Measurements from ENCODE around the gene C16orf89. TPM values are rescaled to one million over a fixed set of nuclear protein-coding genes. Genes with fewer than 3 reads are reported as not detected.

The C16orf89 gene
- polyA plus RNA-seq, 1 donor = 0.39 TPM

DNA sequence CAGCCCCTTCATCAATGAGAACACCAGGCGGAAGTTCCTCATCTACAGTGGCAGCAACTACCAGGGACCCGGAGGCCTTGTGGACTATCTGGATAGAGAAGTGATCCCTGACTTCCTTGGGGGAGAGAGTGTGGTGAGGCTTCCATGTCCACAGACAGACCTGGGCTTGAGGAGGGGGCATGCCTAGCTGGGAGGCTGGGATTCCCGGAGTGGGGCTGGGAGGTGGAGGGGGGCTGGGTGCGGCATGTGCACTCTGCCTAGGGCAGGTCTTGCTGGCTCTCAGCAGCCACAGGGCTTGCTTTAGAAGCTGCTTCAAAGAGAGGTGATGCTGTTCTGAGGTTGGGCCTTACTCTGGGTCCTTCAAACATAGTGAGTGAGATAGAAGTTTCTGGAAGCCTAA lies 59.8 kb downstream of the C16orf89 start:
- DNase-seq (ENCODE audit: low read depth) = no peak

DNA sequence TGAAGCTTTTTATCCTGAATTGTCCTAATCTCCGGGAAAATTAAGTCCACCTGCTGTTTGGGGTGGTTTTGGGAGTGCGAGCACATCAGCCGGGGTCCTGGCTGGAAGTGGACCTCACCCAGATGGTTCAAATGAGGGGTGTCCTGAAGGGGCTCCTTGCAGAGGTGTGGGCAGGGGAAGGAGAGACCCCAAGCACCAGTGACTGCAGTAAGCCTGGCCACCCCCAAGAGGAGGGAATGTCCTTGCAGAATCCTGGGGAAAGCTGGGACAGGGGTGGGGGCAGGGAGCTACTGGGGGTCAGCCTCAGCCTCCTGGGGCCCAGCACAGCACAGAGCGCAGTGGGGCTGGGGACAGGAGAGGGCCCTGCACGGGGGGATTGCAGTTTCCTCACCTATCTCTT lies 61.4 kb downstream of the C16orf89 start:
- DNase-seq (ENCODE audit: low read depth) = no peak

GRCh38 chr16:5003828-5004227 lies 61.9 kb downstream of the C16orf89 start:
- DNase-seq (ENCODE audit: low read depth) = no peak

DNA sequence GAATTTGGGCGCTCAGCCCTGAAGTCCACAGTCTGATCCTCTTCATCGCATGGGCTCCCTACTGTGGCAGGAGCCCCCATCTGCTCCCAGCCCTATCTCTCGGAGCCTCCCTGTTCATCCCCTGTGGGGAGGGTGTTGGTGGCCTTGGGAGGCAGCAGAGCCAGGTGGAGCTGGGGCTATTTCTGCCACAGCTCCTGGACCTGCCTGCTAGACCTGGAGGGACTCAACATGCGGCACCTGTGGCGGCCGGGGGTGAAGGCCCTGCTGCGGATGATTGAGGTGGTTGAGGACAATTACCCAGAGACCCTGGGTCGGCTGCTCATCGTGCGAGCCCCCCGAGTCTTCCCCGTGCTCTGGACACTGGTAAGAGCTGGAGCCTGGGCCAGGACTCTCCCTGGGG lies 62.5 kb downstream of the C16orf89 start:
- no peak for DNase-seq (ENCODE audit: low read depth)

GRCh38 chr16:5002699-5003143 lies 63.0 kb downstream of the C16orf89 start:
- no peak for DNase-seq (ENCODE audit: low read depth)

GRCh38 chr16:5001986-5002385 lies 63.8 kb downstream of the C16orf89 start:
- DNase-seq (ENCODE audit: low read depth) = no peak

GRCh38 chr16:5001571-5001970 lies 64.2 kb downstream of the C16orf89 start:
- DNase-seq (ENCODE audit: low read depth) = no peak

DNA sequence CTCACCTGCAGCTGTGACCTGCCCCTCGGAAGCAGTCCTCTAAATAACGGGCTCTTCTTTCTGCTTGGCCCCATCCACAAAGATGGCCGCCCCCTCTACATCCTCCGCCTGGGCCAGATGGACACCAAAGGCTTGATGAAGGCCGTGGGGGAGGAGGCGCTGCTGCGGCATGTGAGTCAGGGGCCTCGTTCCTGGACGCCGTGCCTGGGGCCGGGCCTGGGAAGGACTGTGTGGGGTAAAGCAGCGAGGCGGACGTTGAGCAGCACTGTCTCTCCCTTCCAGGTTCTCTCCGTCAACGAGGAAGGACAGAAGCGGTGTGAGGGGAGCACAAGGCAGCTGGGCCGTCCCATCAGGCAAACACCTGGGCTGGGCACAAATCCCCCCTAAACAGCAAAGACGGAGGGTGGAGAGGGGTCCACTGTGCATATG lies 65.2 kb downstream of the C16orf89 start:
- DNase-seq (ENCODE audit: low read depth) = no peak

DNA sequence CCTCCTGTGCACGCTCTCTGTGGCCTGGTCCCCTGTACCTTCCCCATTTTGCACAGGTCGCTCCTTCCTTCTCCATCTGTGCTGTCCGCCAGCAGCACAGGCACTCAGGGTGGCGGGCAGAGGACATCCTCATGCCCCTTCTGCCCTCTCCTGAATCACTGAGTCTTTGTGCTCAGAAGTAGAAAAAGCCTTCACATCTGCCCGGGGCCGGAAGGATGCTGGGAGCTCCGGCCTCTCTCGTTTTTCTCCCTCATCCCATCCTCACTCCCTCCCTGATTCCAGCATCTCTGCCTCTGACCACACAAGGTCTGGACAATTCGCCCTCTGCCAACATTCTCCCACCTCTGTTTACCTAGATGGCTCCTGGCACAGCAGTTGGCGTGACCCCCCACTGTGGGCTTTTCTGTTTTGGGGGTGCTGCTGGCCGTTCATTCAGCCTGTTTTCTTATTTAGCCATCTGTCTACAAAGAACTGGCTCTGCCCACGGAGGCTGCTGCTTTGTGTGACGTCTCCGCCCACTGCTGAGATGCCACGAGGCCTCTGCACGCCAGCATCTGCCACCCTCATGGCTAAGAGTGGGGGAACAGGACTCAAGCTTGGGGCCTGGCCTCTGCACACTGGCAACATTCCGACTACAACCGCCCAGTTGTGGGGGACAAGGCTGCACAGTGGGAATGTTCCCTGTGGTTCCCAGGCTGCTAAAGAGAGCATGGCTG lies 70.9 kb downstream of the C16orf89 start:
- no peak for DNase-seq (ENCODE audit: low read depth)

Other genes with a start within 250 kb of the C16orf89 start
- gene GLYR1, start 218.7 kb downstream of the C16orf89 start, polyA plus RNA-seq (ENCODE audit: insufficient read length) = 46.8 TPM
- gene UBN1, start 218.5 kb downstream of the C16orf89 start, polyA plus RNA-seq (ENCODE audit: insufficient read length) = 17.9 TPM
- 1.1 TPM for gene PPL, start 128.8 kb downstream of the C16orf89 start, polyA plus RNA-seq (ENCODE audit: insufficient read length)
- 0.75 TPM for gene SEC14L5, start 107.6 kb downstream of the C16orf89 start, polyA plus RNA-seq (ENCODE audit: insufficient read length)
- 5.2 TPM for gene NAGPA, start 32.0 kb downstream of the C16orf89 start, polyA plus RNA-seq (ENCODE audit: insufficient read length)
- 10.2 TPM for gene ALG1, start 5.9 kb upstream of the C16orf89 start, polyA plus RNA-seq (ENCODE audit: insufficient read length)
- gene EEF2KMT, start 31.8 kb upstream of the C16orf89 start, polyA plus RNA-seq (ENCODE audit: insufficient read length) = 9.6 TPM

Measured in forelimb muscle (tissue), 1 donor.